Tibial artery (tissue), 4 donors: ENCODE data around the gene GUK1.

Experiments used
- DNase-seq, 2 donors: peaks; one replicate each; pipeline ENCODE4 v3.0.0-alpha.2; 2019
- H3K27ac ChIP-seq, 2 donors: fragments of 200-600 bp; sonication (generic) in 1 of 2; 1 replicate in 1 of 2; 2 replicates in 1 of 2; pipeline ENCODE4 v1.5.1; 2018 to 2019; ENCODE audit warnings: mild to moderate bottlenecking in 1 of 2
- H3K27me3 ChIP-seq, 2 donors: fragments of 200-600 bp; sonication (generic) in 1 of 2; one replicate each; pipeline versions ENCODE4 v1.5.1 to v1.6.0; 2016 to 2019
- H3K36me3 ChIP-seq, 3 donors: fragments of 200-600 bp; sonication (generic) in 2 of 3; one replicate each; pipeline ENCODE4 v1.5.1; 2016 to 2019; ENCODE audit warnings: mild to moderate bottlenecking in 2 of 3
- H3K4me1 ChIP-seq, 4 donors: fragments of 200-600 bp; sonication (generic) in 2 of 4; 1 replicate in 3 of 4; 2 replicates in 1 of 4; pipeline ENCODE4 v1.5.1; 2016 to 2019
- H3K4me3 ChIP-seq, 2 donors: fragments of 200-600 bp; sonication (generic) in 1 of 2; 1 replicate in 1 of 2; 2 replicates in 1 of 2; pipeline ENCODE4 v1.5.1; 2018 to 2019; ENCODE audit warnings: mild to moderate bottlenecking in 2 of 2
- H3K9me3 ChIP-seq, 3 donors: fragments of 200-600 bp; sonication (generic) in 1 of 3; one replicate each; pipeline ENCODE4 v1.5.1; 2016 to 2019
- intact Hi-C: fragments of 100-400 bp; cut with DNase I; formaldehyde crosslinking; loops from one replicate; pipeline ENCODE4 v1.15.0; 2023; ENCODE audit warnings: low total_unique reads
- TF ChIP-seq, protein P1 (sequence below), 2 experiments: fragments of 200-600 bp in 1 of 2; fragments of 450-650 bp in 1 of 2; IDR thresholded peaks; one replicate each; pipeline ENCODE4 v1.5.1; 2017 to 2019; ENCODE audit warnings: antibody characterized with exemption in 2 of 2, mild to moderate bottlenecking in 1 of 2, moderate library complexity in 1 of 2

Gene GUK1

DNA sequence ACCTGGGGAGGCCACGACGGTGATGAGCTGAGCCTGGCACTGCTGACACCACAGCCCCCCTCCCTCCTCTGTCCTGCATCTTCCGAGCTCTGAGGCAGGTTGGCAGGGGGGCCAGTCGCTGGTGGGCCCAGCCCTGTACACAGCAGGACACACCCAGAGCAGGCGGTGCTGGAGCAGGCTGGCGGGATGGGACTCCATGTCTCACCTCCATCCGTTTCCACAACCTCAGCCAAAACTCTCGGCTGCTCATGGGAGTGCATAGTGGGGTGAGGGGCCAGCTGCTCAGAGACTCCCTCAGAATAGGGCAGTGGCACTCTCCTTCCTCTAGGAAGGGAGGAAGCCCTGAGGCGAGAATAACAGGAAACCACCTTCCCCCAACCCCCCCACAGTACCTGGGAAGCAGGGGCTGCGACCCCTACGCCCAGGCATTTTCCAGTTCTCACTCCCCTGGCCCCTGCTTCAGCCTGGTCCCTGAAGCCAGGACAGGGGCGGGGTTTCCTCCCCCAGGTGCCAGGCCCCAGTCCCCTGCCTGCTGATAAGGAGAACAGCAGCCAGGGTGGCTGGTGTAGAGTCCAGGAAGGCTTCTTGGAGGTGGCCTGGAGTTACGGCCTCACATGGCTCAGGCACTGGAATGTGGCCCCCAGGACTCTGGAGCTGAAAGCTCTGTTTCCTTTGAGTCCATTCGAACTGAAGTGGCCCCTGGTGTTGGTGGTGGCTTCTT is 22.4 kb downstream of the GUK1 start:
- DNase-seq: no peak
- Histone ChIP-seq H3K4me1 (peaks cover 0 to 25% (median 13%) of the 10 kb centered on the region in 4 donors), H3K36me3 (no peaks in the 10 kb centered on the region), H3K4me3 (no peak overlapping the region), H3K27me3 (peaks cover 0 to 48% of the 10 kb centered on the region in 2 donors), H3K27ac (no peak overlapping the region), H3K9me3 (no peaks in the 10 kb centered on the region)
- TF ChIP-seq, protein P1, sequence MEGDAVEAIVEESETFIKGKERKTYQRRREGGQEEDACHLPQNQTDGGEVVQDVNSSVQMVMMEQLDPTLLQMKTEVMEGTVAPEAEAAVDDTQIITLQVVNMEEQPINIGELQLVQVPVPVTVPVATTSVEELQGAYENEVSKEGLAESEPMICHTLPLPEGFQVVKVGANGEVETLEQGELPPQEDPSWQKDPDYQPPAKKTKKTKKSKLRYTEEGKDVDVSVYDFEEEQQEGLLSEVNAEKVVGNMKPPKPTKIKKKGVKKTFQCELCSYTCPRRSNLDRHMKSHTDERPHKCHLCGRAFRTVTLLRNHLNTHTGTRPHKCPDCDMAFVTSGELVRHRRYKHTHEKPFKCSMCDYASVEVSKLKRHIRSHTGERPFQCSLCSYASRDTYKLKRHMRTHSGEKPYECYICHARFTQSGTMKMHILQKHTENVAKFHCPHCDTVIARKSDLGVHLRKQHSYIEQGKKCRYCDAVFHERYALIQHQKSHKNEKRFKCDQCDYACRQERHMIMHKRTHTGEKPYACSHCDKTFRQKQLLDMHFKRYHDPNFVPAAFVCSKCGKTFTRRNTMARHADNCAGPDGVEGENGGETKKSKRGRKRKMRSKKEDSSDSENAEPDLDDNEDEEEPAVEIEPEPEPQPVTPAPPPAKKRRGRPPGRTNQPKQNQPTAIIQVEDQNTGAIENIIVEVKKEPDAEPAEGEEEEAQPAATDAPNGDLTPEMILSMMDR (IDR thresholded peaks at IDR 0.05): no peak
- intact Hi-C loops: loop anchor here (10.0 kb wide), 2 partner anchors 58 to 428 kb away; partner anchors contain the start of genes C1orf35, JMJD4, MRPL55 and SNAP47

DNA sequence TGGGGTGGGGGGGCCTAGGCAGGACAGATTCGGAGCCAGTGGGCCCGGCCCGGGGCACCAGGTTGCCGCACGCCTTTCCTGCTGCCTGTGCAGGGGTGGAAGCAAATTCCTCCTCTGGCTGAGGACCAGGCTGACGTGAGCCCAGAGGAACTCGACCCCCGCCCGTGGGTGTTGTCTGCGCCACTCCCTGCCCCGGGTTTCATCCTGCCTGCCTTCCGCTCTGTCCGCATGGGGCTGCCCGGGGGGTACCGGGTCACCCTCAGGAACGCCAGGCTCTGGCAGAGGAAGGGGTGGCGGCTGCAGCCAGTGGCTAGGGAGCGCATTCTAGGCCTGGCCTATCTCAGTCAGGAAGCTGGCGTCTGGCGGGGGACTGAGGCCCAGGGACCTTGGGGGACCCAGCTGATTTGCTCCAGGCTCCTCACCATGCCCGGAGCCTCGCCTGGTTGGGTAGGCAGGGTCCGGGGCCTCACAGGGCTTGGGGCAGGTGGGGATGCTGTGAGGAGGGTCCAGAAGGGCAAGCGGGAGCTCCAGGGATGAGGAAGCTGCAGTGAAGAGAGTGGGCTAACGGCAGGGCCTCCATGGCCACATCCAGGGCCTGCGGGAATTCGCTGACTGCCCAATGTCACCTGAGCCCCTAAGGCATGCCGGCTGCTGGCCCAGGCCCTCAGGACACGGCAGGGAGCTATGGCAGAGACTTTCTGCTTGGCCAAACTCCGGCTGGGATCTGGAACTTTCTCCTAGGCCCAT is 23.1 kb downstream of the GUK1 start:
- Histone ChIP-seq H3K9me3 (no peaks in the 10 kb centered on the region), H3K4me1 (peaks cover 0 to 23% (median 12%) of the 10 kb centered on the region in 4 donors), H3K27ac (no peak overlapping the region), H3K4me3 (no peak overlapping the region), H3K36me3 (no peaks in the 10 kb centered on the region), H3K27me3 (peaks cover 0 to 42% of the 10 kb centered on the region in 2 donors)
- no peak for DNase-seq
- intact Hi-C loops: loop anchor here (10.0 kb wide), 2 partner anchors 58 to 428 kb away; partner anchors contain the start of genes C1orf35, JMJD4, MRPL55 and SNAP47
- TF ChIP-seq, protein P1 (IDR thresholded peaks at IDR 0.05): no peak

DNA sequence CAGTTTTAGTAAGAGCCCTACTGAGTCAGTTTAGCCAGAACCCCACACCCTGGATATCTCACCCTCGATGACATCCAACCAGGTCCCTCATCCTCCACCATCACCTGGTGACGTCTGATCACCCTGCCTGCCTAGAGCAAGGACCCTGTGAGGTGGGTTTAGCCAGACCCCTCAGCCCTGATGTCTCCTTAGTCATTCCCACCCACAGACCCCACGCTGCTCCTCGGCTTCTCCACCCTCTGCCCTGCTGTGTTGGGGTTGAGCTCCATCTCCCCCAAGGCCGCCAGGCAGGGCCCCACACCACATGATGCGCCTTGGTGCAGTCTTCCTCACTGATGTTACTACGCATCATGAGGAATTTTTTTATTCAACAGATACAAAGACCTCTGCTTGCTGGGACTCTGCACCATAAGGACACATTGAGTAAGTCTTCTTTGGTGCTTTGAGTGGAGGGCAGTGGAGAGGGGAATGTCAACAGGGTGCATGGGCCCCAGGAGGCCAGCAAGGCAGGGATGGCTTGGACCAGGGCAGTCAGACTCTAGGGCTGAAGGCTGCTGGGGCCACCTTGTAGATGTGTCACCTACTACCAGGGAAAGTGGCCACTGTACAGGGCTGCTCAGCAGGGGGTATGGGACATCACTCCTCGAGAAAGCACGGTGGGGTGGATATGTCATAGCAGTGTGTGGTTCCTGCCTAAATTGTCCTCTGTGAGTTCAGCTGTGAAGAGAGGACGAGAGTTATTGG is 23.9 kb downstream of the GUK1 start:
- no peak for DNase-seq
- no peak overlapping the region for H3K27ac ChIP-seq
- intact Hi-C loops: loop anchor here (2.0 to 10.0 kb wide), 3 partner anchors 23 to 429 kb away; partner anchors contain the start of genes C1orf35, GUK1, JMJD4 and MRPL55
- H3K4me3 ChIP-seq: no peak overlapping the region
- H3K4me1 ChIP-seq: peaks cover 0 to 21% (median 11%) of the 10 kb centered on the region in 4 donors
- peaks cover 0 to 36% of the 10 kb centered on the region in 2 donors for H3K27me3 ChIP-seq
- TF ChIP-seq, protein P1 (IDR thresholded peaks at IDR 0.05): no peak
- H3K9me3 ChIP-seq: no peaks in the 10 kb centered on the region
- H3K36me3 ChIP-seq: no peaks in the 10 kb centered on the region

DNA sequence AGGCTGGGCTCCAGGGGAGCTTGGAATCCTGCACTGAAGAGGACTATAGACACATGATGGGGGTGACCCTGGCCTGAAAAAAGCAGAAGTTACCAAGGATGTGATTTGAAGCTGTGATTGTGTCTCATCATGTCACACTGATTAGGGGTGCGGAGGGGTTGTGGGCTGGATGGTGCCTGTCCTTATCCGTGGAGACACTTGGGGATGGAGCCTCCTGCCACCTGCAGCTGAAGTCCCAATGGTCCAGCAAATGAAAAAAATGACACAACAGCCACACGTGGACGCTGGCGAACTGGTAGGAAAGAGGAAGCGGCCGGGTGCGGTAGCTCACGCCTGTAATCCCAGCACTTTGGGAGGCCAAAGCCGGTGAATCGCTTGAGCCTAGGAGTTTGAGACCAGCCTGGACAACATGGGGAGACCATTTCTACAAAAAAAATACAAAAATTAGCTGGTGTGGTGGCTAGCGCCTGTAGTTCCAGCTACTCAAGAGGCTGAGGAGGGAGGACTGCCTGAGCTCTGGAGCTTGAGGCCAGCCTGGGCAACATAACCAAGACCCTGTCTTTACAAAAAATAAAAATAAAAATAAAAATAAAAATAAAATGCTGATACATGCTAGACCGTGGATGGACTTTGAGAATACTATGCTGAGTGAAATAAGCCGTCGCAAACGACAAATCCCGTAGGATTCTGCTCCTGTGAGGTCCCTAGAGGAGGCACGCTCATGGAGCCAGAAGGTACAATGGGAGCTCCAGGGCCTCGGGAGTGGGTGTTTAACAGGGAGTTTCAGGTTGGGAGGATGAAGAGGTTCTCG is 24.7 kb downstream of the GUK1 start:
- TF ChIP-seq, protein P1 (IDR thresholded peaks at IDR 0.05): no peak
- Histone ChIP-seq H3K9me3 (no peaks in the 10 kb centered on the region), H3K4me1 (peaks cover 0 to 21% (median 11%) of the 10 kb centered on the region in 4 donors), H3K36me3 (peaks cover 0 to under 1% (median 0%) of the 10 kb centered on the region in 3 donors), H3K27ac (peak overlapping the region; percentile 91 to 99), H3K27me3 (peaks cover 0 to 28% of the 10 kb centered on the region in 2 donors), H3K4me3 (peak overlapping the region; percentile 70 to 86)
- intact Hi-C loops: loop anchor here (2.0 to 10.0 kb wide), 4 partner anchors 24 to 430 kb away; partner anchors contain the start of genes C1orf35, GUK1, JMJD4 and MRPL55
- no peak for DNase-seq
